WTC11 (cell line): Measurements from ENCODE around the gene GPC5. TPM values are rescaled to one million over a fixed set of nuclear protein-coding genes. Genes with fewer than 3 reads are reported as not detected.
A peak's percentile ranks its signal among the peaks of the same experiment; 100 is the strongest.

Experiments
- ATAC-seq: fragments of 200-7000 bp; cut with Tn5 transposase; 2 replicates; pipeline ENCODE4 v1.10.0; 2021; ENCODE audit warnings: mild to moderate bottlenecking, moderate library complexity
- CTCF ChIA-PET: fragments of 300-600 bp; sonication (Branson Sonifier 250); formaldehyde crosslinking; loops from one replicate; lab custom pipeline; 2021; ENCODE audit warnings: antibody characterized with exemption; lab: Charles Lee
- POLR2A ChIA-PET: fragments of 350-600 bp; sonication (Branson Sonifier 250); formaldehyde crosslinking; loops from one replicate; lab custom pipeline; 2021; ENCODE audit warnings: antibody characterized with exemption; lab: Charles Lee
- DNase-seq: peaks from one replicate; pipeline ENCODE4 v3.0.0; 2021; ENCODE audit warnings: low spot score
- H3K27ac Mint-ChIP-seq: 2 replicates; pipeline ENCODE4 v1.8.0; 2021; ENCODE audit warnings: mixed read lengths
- H3K27me3 Mint-ChIP-seq: 2 replicates; pipeline ENCODE4 v1.8.0; 2021; ENCODE audit warnings: low read depth, mild to moderate bottlenecking, moderate library complexity, mixed read lengths
- H3K36me3 Mint-ChIP-seq: 2 replicates; pipeline ENCODE4 v1.8.0; 2021; ENCODE audit warnings: mixed read lengths
- H3K4me1 Mint-ChIP-seq: 2 replicates; pipeline ENCODE4 v1.8.0; 2022; ENCODE audit warnings: mixed read lengths
- H3K4me3 Mint-ChIP-seq: 2 replicates; pipeline ENCODE4 v1.8.0; 2021; ENCODE audit warnings: mild to moderate bottlenecking, moderate library complexity, mixed read lengths
- H3K9me3 Mint-ChIP-seq: 2 replicates; pipeline ENCODE4 v1.8.0; 2021; ENCODE audit warnings: mixed read lengths
- ARID4B ChIP-seq: sonication (generic); formaldehyde crosslinking; IDR thresholded peaks from 2 replicates; pipeline ENCODE4 v1.8.0; 2023; ENCODE audit warnings: missing genetic modification reagents, mild to moderate bottlenecking, borderline replicate concordance
- CREB1 ChIP-seq: sonication (generic); formaldehyde crosslinking; IDR thresholded peaks from 2 replicates; pipeline ENCODE4 v1.8.0; 2023; ENCODE audit warnings: mild to moderate bottlenecking, missing genetic modification reagents
- FOXJ3 ChIP-seq: sonication (generic); formaldehyde crosslinking; IDR thresholded peaks from 2 replicates; pipeline ENCODE4 v1.9.0; 2021; ENCODE audit warnings: missing genetic modification reagents, mild to moderate bottlenecking, borderline replicate concordance
- JUN ChIP-seq: sonication (generic); formaldehyde crosslinking; IDR thresholded peaks from 2 replicates; pipeline ENCODE4 v1.8.0; 2023; ENCODE audit warnings: mild to moderate bottlenecking, missing genetic modification reagents
- NR1H2 ChIP-seq: sonication (generic); formaldehyde crosslinking; IDR thresholded peaks from 2 replicates; pipeline ENCODE4 v1.9.0; 2021; ENCODE audit warnings: mild to moderate bottlenecking, moderate library complexity, missing genetic modification reagents
- ZNF121 ChIP-seq: sonication (generic); formaldehyde crosslinking; IDR thresholded peaks from 2 replicates; pipeline ENCODE4 v1.8.0; 2023; ENCODE audit warnings: missing genetic modification reagents
- ZSCAN18 ChIP-seq: fragments of 250-450 bp; sonication (Bioruptor Pico); IDR thresholded peaks from 2 replicates; pipeline ENCODE4 v2.1.2; 2022; ENCODE audit warnings: mild to moderate bottlenecking, moderate library complexity
- total RNA-seq: library from RNA; stranded (reverse); gene quantifications from 3 replicates; pipeline ENCODE4 v1.2.3, GENCODE V29; 2021
- TF ChIP-seq, protein P1 (sequence below): sonication (generic); formaldehyde crosslinking; IDR thresholded peaks from 2 replicates; pipeline ENCODE4 v1.8.1; 2023; ENCODE audit warnings: mild to moderate bottlenecking, missing genetic modification reagents
- TF ChIP-seq, protein P2 (sequence below): fragments of 250-450 bp; sonication (Bioruptor Pico); IDR thresholded peaks from 2 replicates; pipeline ENCODE4 v1.9.0; 2021; ENCODE audit warnings: mild to moderate bottlenecking
- TF ChIP-seq, protein P3 (sequence below): sonication (generic); formaldehyde crosslinking; conservative IDR thresholded peaks from 2 replicates; pipeline ENCODE4 v1.8.1; 2022; ENCODE audit warnings: mild to moderate bottlenecking, missing genetic modification reagents

The GPC5 gene
- total RNA-seq, 1 experiment from 2014 or later: 0.46 TPM

DNA sequence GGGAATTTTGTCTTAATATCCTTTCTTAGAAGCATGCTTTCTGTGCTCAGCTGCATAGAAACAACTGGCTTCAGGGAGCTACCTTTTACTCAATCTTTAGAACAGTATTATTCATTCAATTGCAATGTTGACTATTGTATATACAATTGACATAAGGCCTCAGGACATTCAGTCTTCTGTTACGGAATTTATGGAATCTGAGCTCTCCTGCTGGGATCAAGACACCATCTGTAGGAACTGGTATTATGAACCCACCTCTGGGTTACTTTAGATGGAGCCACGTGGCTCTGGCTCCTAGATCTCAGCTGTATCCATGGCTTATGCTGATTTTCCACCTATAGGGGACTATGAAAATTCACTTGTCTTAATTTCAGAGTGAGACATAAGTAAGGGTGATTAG is 1112.0 kb downstream of the GPC5 start (continued):
- TF ChIP-seq ARID4B (no peak), ZSCAN18 (CRISPR knock-in tag) (no peak), CREB1 (no peak)
- TF ChIP-seq, protein P1, sequence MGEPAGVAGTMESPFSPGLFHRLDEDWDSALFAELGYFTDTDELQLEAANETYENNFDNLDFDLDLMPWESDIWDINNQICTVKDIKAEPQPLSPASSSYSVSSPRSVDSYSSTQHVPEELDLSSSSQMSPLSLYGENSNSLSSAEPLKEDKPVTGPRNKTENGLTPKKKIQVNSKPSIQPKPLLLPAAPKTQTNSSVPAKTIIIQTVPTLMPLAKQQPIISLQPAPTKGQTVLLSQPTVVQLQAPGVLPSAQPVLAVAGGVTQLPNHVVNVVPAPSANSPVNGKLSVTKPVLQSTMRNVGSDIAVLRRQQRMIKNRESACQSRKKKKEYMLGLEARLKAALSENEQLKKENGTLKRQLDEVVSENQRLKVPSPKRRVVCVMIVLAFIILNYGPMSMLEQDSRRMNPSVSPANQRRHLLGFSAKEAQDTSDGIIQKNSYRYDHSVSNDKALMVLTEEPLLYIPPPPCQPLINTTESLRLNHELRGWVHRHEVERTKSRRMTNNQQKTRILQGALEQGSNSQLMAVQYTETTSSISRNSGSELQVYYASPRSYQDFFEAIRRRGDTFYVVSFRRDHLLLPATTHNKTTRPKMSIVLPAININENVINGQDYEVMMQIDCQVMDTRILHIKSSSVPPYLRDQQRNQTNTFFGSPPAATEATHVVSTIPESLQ (CRISPR knock-in tag): no peak

DNA sequence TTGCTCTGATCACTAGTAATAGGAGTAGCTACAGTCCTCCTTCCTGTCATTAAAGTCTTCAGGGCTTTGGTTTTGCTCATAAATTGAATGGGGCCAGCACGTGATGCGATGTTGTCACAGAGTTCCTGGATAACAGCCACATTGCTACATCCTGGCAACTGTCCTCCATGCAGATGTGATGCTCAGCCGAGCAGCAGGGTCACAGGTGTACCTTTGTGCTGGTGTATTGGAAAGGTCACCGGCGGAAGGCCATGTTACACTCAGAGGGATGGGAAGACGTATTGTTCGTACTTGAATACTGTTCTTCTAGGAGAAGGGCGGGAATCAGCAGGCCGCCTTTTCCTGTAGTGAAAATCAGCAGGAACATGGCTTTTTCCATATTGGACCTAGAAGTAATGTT is 1114.4 kb downstream of the GPC5 start:
- ATAC-seq: peak; percentile 44; the same call in 1 of the 2 replicates
- peaks cover 6% of the 10 kb centered on the region for H3K36me3 Mint-ChIP-seq

DNA sequence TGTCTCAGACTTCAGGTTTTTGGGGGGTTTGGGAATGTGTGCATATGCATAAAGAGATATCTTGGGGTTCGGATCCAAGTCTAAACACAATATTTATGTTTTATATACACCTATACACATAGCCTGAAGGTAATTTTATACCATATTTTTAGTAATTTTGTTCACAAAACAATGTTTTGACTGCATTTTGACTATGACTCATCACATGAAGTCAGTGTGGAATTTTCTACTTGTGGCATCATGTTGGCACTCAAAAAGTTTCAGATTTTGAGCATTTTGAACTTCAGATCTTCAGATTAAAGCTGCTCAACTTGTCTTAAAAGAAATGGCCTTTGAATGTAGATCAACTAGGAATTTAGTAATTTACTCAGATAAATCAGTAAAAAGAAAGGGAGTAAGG is 1115.3 kb downstream of the GPC5 start:
- H3K4me1 Mint-ChIP-seq: peaks cover 7% of the 10 kb centered on the region
- POLR2A ChIA-PET: no interaction called here
- CTCF ChIA-PET: no interaction called here

More for the DNA sequence above, 1114.4 kb downstream of the GPC5 start:
- POLR2A ChIA-PET: no interaction called here
- DNase-seq: no peak
- no peak for TF ChIP-seq JUN (CRISPR knock-in tag)
- TF ChIP-seq, protein P2, sequence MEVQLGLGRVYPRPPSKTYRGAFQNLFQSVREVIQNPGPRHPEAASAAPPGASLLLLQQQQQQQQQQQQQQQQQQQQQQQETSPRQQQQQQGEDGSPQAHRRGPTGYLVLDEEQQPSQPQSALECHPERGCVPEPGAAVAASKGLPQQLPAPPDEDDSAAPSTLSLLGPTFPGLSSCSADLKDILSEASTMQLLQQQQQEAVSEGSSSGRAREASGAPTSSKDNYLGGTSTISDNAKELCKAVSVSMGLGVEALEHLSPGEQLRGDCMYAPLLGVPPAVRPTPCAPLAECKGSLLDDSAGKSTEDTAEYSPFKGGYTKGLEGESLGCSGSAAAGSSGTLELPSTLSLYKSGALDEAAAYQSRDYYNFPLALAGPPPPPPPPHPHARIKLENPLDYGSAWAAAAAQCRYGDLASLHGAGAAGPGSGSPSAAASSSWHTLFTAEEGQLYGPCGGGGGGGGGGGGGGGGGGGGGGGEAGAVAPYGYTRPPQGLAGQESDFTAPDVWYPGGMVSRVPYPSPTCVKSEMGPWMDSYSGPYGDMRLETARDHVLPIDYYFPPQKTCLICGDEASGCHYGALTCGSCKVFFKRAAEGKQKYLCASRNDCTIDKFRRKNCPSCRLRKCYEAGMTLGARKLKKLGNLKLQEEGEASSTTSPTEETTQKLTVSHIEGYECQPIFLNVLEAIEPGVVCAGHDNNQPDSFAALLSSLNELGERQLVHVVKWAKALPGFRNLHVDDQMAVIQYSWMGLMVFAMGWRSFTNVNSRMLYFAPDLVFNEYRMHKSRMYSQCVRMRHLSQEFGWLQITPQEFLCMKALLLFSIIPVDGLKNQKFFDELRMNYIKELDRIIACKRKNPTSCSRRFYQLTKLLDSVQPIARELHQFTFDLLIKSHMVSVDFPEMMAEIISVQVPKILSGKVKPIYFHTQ: no peak
- no peak for TF ChIP-seq FOXJ3
- H3K4me1 Mint-ChIP-seq: peaks cover 7% of the 10 kb centered on the region
- H3K27ac Mint-ChIP-seq: no peak overlapping the region
- H3K27me3 Mint-ChIP-seq: peaks cover 2% of the 10 kb centered on the region; the same call in 1 of the 2 replicates
- peaks cover 10% of the 10 kb centered on the region for H3K9me3 Mint-ChIP-seq
- CTCF ChIA-PET: no interaction called here
- no peak overlapping the region for H3K4me3 Mint-ChIP-seq

More for the DNA sequence above, 1115.3 kb downstream of the GPC5 start:
- peaks cover 10% of the 10 kb centered on the region for H3K36me3 Mint-ChIP-seq
- no peak for DNase-seq
- H3K4me3 Mint-ChIP-seq: no peak overlapping the region
- ATAC-seq: no peak
- H3K27me3 Mint-ChIP-seq: no peaks in the 10 kb centered on the region; the same call in 1 of the 2 replicates
- H3K27ac Mint-ChIP-seq: no peak overlapping the region
- peaks cover 18% of the 10 kb centered on the region for H3K9me3 Mint-ChIP-seq
- TF ChIP-seq ZNF121 (CRISPR knock-in tag): no peak
- TF ChIP-seq NR1H2 (CRISPR knock-in tag): no peak
- TF ChIP-seq, protein P3, sequence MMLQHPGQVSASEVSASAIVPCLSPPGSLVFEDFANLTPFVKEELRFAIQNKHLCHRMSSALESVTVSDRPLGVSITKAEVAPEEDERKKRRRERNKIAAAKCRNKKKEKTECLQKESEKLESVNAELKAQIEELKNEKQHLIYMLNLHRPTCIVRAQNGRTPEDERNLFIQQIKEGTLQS (CRISPR knock-in tag): no peak
